ENCODE measurements around the gene CACNB3. TPM values are rescaled to one million over a fixed set of nuclear protein-coding genes. Genes with fewer than 3 reads are reported as not detected.

Gene CACNB3
- total RNA-seq, 1 donor from 2014 or later = 9.2 TPM

DNA sequence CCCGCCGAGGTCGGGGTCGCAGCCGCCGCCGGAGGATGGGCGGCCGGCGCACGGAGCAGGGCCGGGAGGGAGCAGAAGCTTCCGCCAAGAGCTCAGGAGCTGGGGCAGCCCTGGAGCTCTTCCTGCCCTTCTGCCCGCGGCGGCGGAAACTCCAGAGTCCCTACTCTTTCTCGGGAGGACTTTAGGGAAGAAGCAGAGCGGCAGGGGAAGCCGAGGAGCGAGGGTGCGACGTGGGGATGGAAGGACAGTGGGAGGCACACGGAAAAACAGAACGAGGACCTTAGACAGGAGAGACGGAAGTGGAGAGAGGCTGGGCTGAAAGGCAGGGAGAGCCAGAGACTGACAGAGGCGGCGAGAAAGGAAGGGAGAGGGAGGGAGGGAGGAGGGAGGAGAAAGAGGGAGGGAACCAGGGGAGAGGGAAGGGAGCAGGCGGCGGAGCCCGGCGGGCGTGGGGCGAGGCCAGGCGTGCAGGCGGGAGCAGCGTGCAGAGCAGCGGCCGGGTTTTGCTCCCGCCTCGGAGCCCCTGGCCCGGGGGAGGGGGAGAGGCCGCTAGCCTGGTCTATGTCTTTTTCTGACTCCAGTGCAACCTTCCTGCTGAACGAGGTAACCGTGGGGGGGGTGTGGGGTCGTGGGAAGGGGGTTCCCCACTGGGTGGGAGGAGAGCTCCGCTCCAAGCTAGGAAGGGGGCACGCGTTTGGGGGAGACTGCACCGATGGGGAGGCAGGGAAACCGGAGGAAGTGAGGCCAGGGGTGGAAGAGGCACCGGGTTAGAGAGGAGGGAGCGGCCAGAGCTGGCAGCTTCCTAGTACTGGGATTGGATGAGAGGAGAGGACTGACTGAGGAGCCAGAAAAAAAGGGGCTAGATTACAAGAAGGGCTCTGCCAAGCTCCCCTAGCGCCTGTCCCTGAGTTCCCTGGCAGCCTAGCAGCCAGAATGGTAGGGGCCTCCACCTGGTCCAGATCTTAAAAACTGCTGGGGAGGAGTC is 2.9 kb upstream of the CACNB3 start:
- DNase-seq (ENCODE audit: low spot score) = peak; percentile 86
- intact Hi-C loops (cut with DNase I) = no loop called here

DNA sequence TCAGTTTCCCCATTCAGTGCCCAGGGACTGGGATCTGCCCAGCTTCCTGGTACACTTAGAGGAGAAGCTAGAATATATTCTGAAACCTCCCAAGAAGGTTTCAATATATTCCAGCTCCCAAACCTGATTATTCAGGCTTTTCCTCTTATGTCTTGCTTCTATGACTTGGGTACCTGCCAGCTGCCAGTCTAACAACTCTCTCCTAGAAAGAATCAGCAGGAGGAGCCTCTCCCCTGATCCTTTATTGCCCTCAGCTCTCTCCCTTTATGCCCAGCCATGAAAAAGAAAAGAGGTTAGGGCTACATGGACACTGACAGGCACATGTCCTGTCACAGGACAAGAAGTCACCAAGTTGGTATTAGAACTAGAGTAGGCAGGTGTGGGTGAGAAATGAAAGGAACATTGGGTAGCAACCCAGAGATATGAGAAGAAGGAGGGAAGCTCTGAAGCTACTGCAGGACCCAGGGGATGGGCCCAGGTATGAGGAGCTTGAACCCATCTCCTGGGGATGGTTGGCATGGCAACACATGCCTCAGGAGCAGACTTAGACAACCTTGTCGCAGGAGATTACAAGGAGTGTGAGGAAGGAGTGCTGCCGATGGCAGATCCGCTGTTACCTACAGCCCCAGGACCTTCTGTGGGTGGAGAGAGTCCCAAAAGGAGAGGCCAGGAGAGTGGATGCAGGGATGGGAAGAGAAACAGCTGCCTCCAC is 2.0 kb upstream of the CACNB3 start:
- no peak for DNase-seq (ENCODE audit: low spot score)
- intact Hi-C loops (cut with DNase I) = no loop called here

GRCh38 chr12:48818831-48819590 is 715 bp downstream of the CACNB3 start:
- no peak for DNase-seq (ENCODE audit: low spot score)
- intact Hi-C loops (cut with DNase I) = no loop called here

DNA sequence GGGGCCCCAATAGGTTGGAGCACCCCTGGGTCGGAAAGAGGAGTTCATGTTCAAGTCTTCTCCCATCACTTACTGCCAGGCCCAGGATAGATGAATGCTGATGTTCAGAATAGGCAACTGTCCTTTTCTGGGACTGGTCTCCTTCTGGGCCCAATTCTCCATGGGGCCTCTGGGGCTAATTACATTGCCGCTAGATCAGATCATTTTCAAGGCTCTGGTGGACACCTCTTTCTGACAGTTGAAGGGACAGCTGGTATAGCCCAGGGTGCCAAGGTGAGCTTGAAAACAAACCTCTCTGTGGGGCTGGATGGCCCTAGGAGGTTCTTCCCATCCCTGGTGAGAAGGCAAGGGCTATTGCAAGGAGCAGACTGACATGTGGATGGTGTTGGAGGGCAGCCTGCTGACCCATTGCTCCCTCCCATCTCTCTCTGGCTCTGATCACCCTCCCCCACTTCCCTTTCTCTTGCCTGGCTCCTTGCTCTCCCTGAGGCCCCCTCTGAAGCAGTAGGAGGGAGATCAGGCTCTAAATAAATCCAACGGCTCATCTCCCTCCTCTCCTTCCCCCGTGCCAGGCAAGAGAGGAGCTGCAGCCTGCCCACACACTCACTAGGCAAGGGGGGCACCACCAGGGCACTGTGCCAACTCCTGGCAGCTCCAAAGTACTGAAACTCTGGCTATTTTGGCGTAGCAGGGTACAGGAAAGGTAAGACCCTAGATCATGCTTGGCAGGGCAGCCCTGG is 1.9 kb downstream of the CACNB3 start:
- intact Hi-C loops (cut with DNase I) = no loop called here
- no peak for DNase-seq (ENCODE audit: low spot score)

GRCh38 chr12:48822139-48822538 is 3.8 kb downstream of the CACNB3 start:
- DNase-seq (ENCODE audit: low spot score) = no peak
- intact Hi-C loops (cut with DNase I) = no loop called here

DNA sequence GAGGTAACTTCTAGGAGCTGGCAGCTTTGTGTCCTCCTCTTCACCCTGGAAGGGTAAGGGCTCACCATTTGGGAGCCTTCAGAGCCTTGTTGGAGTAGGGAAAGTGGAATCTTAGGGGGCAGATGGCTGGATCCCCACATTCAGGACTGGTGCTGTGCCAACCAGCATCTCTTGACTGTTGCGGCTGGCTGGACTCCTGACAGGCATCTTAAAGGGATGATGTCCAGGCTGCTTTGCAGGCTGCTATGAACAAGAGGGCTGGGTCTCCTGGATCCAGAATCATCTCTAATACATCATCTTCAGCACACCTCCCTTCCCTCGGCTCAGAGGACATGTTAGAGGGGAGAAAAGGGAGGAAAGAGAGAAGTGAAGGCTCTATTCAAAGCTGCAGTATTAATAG is 4.4 kb downstream of the CACNB3 start:
- intact Hi-C loops (cut with DNase I) = no loop called here
- no peak for DNase-seq (ENCODE audit: low spot score)

DNA sequence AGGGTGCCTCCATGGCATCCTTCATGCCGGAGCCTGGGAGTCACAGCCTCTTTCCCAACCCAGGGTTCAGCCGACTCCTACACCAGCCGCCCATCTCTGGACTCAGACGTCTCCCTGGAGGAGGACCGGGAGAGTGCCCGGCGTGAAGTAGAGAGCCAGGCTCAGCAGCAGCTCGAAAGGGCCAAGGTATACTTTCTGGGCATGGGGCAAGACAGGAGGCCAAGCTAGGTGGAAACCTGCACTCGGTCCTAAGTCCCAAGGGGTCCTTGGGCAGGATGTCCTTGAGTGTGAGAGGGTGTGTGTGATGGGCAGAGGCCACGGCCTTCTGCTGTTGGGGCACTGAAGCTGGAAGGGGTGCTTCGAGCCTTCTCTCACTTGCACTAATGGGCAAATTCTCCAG is 5.0 kb downstream of the CACNB3 start:
- no peak for DNase-seq (ENCODE audit: low spot score)
- intact Hi-C loops (cut with DNase I) = no loop called here

GRCh38 chr12:48824112-48824511 is 5.8 kb downstream of the CACNB3 start:
- intact Hi-C loops (cut with DNase I) = no loop called here
- no peak for DNase-seq (ENCODE audit: low spot score)

DNA sequence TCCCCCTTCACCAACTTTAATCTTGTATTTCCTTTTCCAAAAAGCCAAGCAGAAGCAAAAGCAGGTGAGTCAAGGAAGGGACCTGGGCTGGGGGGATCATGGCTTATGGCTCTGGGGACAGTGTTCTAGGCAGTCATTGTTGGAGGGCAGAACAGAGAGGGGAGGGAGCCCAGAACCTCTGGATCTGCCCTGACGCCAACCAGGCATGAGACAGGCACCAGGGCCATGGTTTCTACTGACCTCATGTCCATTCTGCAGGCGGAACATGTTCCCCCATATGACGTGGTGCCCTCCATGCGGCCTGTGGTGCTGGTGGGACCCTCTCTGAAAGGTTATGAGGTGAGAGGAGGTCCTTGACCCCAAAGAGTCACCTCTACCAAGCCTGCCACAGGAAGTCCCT is 6.6 kb downstream of the CACNB3 start:
- no peak for DNase-seq (ENCODE audit: low spot score)
- intact Hi-C loops (cut with DNase I) = no loop called here

- no peak for DNase-seq (ENCODE audit: low spot score)
- intact Hi-C loops (cut with DNase I) = no loop called here
Observed at GRCh38 chr12:48826209-48826855, 8.0 kb downstream of the CACNB3 start.

DNA sequence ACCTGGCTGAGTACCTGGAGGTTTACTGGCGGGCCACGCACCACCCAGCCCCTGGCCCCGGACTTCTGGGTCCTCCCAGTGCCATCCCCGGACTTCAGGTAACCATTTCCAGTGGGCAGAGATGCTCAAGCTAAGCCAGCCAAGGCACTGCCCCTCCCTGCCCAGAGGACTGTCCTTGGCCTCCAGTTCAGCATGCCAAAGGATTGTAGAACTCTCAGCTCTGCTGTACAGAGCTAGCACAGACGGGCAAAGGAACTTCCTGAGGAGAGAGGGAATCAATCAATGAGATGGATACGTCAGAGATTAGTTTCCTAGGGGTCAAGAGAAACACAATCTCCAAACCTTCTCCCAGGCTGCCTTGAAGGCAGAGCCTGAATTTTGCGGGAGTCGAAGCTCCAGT is 8.7 kb downstream of the CACNB3 start:
- intact Hi-C loops (cut with DNase I) = no loop called here
- DNase-seq (ENCODE audit: low spot score) = no peak

GRCh38 chr12:48827513-48828096 is 9.3 kb downstream of the CACNB3 start:
- DNase-seq (ENCODE audit: low spot score) = no peak
- intact Hi-C loops (cut with DNase I) = no loop called here

GRCh38 chr12:48828293-48828692 is 10.0 kb downstream of the CACNB3 start:
- intact Hi-C loops (cut with DNase I) = no loop called here
- DNase-seq (ENCODE audit: low spot score) = no peak

- DNase-seq (ENCODE audit: low spot score) = no peak
- intact Hi-C loops (cut with DNase I) = no loop called here
Observed at GRCh38 chr12:48828841-48829575, 10.7 kb downstream of the CACNB3 start.

- DNase-seq (ENCODE audit: low spot score) = no peak
- intact Hi-C loops (cut with DNase I) = no loop called here
Observed at GRCh38 chr12:48831257-48831656, 13.0 kb downstream of the CACNB3 start.

GRCh38 chr12:48832321-48833060 is 14.2 kb downstream of the CACNB3 start:
- DNase-seq (ENCODE audit: low spot score) = no peak
- intact Hi-C loops (cut with DNase I) = no loop called here

GRCh38 chr12:48838048-48838447 is 19.8 kb downstream of the CACNB3 start:
- DNase-seq (ENCODE audit: low spot score) = no peak
- intact Hi-C loops (cut with DNase I) = no loop called here
